Measurements from ENCODE around the gene TMOD3. TPM values are rescaled to one million over a fixed set of nuclear protein-coding genes. Genes with fewer than 3 reads are reported as not detected.

The TMOD3 gene
- total and polyA plus RNA-seq, 2 of the 4 experiments (the other 2 are of a cell fraction) = 10.7 to 22.0 TPM

DNA sequence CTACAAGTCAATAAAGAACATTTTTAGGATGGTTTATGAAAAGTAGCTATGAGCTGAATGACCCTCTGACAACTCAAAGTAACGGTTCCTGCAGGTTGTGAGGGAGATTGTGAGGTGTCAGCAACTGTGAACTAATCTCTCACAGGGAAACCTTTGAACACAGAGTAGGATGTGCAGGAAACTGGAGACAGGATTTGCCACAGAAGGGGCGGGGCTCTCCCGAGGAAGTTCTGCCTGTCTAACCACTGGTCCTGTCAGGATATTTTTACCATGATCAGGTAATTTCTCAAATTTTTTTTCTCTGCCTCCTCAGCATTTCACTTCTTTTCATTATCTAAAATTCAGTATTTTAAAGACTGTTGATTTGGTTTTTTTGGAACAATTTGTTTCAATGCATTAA is 108.8 kb downstream of the TMOD3 start:
- Histone ChIP-seq H3K36me3 (ENCODE audit: control insufficient read depth, insufficient read depth, low read length) (peaks cover 24% of the 10 kb centered on the region), H3K14ac (replicated peaks; ENCODE audit: low read depth, low read length) (no peak overlapping the region), H3K18ac (ENCODE audit: low read depth, low read length) (no peak overlapping the region), H3K9me3 (ENCODE audit: control insufficient read depth, insufficient read depth, low read length) (no peaks in the 10 kb centered on the region), H2BK20ac (ENCODE audit: low read depth, low read length) (no peak overlapping the region), H3K79me1 (ENCODE audit: low read depth in 1 of 2, low read length in 2 of 2) (peaks cover 12 to 27% of the 10 kb centered on the region in 2 experiments), H3K4me1 (ENCODE audit: control insufficient read depth, insufficient read depth, low read length) (no peaks in the 10 kb centered on the region), H2BK120ac (ENCODE audit: low read depth, low read length) (no peak overlapping the region), H4K5ac (ENCODE audit: low read depth, low read length) (no peak overlapping the region), H3K9ac (ENCODE audit: low read depth, low read length) (no peak overlapping the region), H3K9me1 (ENCODE audit: insufficient read depth, low read length) (0 out of 2 replicates have a peak, but pooled peaks cover 9% of the 10 kb centered on the region), H2BK15ac (ENCODE audit: low read depth, low read length) (no peak overlapping the region), H2AFZ (replicated peaks; ENCODE audit: low read length, poor library complexity) (no peak overlapping the region), H3K4me3 (ENCODE audit: insufficient read depth, low read depth, low read length) (no peak overlapping the region), H4K20me1 (ENCODE audit: insufficient read depth, low read length) (peaks cover 4% of the 10 kb centered on the region; the same call in 1 of the 2 replicates), H3K4me2 (ENCODE audit: low read depth, low read length) (no peak overlapping the region), H2AK5ac (ENCODE audit: low read depth, low read length) (no peak overlapping the region), H2BK5ac (ENCODE audit: low read depth, low read length, poor library complexity, severe bottlenecking) (no peak overlapping the region), H4K91ac (ENCODE audit: insufficient read depth, low read depth, low read length) (no peak overlapping the region), H4K8ac (ENCODE audit: low read depth in 2 of 2, low read length in 2 of 2) (no peak overlapping the region), H3K56ac (ENCODE audit: extremely low read depth, insufficient read depth, low read length) (no peak overlapping the region), H2AK9ac (replicated peaks; ENCODE audit: low read depth, low read length, poor library complexity) (no peak overlapping the region), H3K4ac (ENCODE audit: low read depth, low read length) (no peak overlapping the region), H3K27me3 (ENCODE audit: control insufficient read depth, insufficient read depth, low read length) (no peaks in the 10 kb centered on the region), H3K23ac (ENCODE audit: low read depth, low read length) (no peak overlapping the region), H3K27ac (ENCODE audit: insufficient read depth, low read length) (no peak overlapping the region)
- in situ Hi-C loops (cut with MboI; ENCODE audit: low sequenced_read_pairs) = no loop called here
- no TSS peak for BruUV-seq (replicated peaks)
- ChIA-PET POLR2A (ENCODE audit: unreplicated experiment) (no interaction called here), CTCF (no interaction called here)
- ATAC-seq (ENCODE audit: low read depth) = no peak
- dilution Hi-C loops (cut with HindIII; ENCODE audit: low sequenced_read_pairs, unreplicated experiment) = no loop called here
- intact Hi-C loops (cut with micrococcal nuclease) = no loop called here
- WGBS, 2 experiments (ENCODE audit: extremely low coverage in 2 of 2, insufficient read length in 1 of 2) = no CpG with 5 or more reads among the region's 3 CpGs
- no peak for DNase-seq
- no peak for TF ChIP-seq CHD1 (IDR thresholded peaks at IDR 0.05; ENCODE audit: low read depth, low read length)
- TF ChIP-seq FOS (IDR thresholded peaks at IDR 0.05; ENCODE audit: low read depth, low read length) = no peak
- TF ChIP-seq BHLHE40 (IDR thresholded peaks at IDR 0.05; ENCODE audit: low read depth, low read length) = no peak
- no peak for TF ChIP-seq RAD21 (IDR thresholded peaks at IDR 0.05; ENCODE audit: low read length)
- no peak for TF ChIP-seq MAFK (IDR thresholded peaks at IDR 0.05; ENCODE audit: low read depth, low read length)
- TF ChIP-seq RFX5 (IDR thresholded peaks at IDR 0.05; ENCODE audit: low read depth, low read length) = no peak
- TF ChIP-seq, protein P1, sequence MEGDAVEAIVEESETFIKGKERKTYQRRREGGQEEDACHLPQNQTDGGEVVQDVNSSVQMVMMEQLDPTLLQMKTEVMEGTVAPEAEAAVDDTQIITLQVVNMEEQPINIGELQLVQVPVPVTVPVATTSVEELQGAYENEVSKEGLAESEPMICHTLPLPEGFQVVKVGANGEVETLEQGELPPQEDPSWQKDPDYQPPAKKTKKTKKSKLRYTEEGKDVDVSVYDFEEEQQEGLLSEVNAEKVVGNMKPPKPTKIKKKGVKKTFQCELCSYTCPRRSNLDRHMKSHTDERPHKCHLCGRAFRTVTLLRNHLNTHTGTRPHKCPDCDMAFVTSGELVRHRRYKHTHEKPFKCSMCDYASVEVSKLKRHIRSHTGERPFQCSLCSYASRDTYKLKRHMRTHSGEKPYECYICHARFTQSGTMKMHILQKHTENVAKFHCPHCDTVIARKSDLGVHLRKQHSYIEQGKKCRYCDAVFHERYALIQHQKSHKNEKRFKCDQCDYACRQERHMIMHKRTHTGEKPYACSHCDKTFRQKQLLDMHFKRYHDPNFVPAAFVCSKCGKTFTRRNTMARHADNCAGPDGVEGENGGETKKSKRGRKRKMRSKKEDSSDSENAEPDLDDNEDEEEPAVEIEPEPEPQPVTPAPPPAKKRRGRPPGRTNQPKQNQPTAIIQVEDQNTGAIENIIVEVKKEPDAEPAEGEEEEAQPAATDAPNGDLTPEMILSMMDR (conservative IDR thresholded peaks at IDR 0.05; ENCODE audit: low read depth, low read length) = no peak
- TF ChIP-seq, protein P2, sequence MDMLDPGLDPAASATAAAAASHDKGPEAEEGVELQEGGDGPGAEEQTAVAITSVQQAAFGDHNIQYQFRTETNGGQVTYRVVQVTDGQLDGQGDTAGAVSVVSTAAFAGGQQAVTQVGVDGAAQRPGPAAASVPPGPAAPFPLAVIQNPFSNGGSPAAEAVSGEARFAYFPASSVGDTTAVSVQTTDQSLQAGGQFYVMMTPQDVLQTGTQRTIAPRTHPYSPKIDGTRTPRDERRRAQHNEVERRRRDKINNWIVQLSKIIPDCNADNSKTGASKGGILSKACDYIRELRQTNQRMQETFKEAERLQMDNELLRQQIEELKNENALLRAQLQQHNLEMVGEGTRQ (IDR thresholded peaks at IDR 0.05; ENCODE audit: low read depth, low read length) = no peak
- no peak for TF ChIP-seq ELK1 (IDR thresholded peaks at IDR 0.05; ENCODE audit: borderline replicate concordance, low read depth, low read length)
- no peak for TF ChIP-seq SMC3 (IDR thresholded peaks at IDR 0.05; ENCODE audit: low read depth, low read length)
- no peak for TF ChIP-seq CEBPB (IDR thresholded peaks at IDR 0.05; ENCODE audit: low read depth, low read length)
- TF ChIP-seq MAZ (IDR thresholded peaks at IDR 0.05; ENCODE audit: borderline replicate concordance, low read depth, low read length) = no peak
- TF ChIP-seq POLR2A (IDR thresholded peaks at IDR 0.05; ENCODE audit: low read depth, low read length) = no peak

Measured in IMR-90 (cell line).